Panc1 (cell line): Measurements from ENCODE around the gene AKAP13. TPM values are rescaled to one million over a fixed set of nuclear protein-coding genes. Genes with fewer than 3 reads are reported as not detected.

Experiments
- ATAC-seq: fragments of 200-7000 bp; cut with Tn5 transposase; 2 replicates; pipeline ENCODE4 v1.9.1; 2020; ENCODE audit warnings: mild to moderate bottlenecking, moderate library complexity
- BruUV-seq: library from RNA; stranded (reverse); fragments of 400-500 nt; replicated peaks from 2 replicates; lab custom pipeline; 2021; lab: Mats Ljungman, UMichigan
- CTCF ChIA-PET: fragments of 300-600 bp; sonication (Branson Sonifier 250); formaldehyde crosslinking; loops from one replicate; lab custom pipeline; 2022; ENCODE audit warnings: antibody characterized with exemption; lab: Charles Lee
- POLR2A ChIA-PET: fragments of 300-600 bp; sonication (Branson Sonifier 250); formaldehyde crosslinking; loops from one replicate; lab custom pipeline; 2022; ENCODE audit warnings: antibody characterized with exemption; lab: Charles Lee
- DNase-seq: peaks from one replicate; pipeline ENCODE4 v3.0.0-alpha.2; 2010; ENCODE audit warnings: low read depth, low spot score
- H3K27ac ChIP-seq: 2 replicates; pipeline ENCODE4 v1.5.1; 2011; ENCODE audit warnings: mild to moderate bottlenecking, low read length, inconsistent platforms
- H3K27me3 ChIP-seq: fragments of 200-500 bp; sonication (Bioruptor generic); 2 replicates; pipeline ENCODE4 v1.6.0; 2014; ENCODE audit warnings: low read length, inconsistent platforms; ENCODE audit not compliant: control insufficient read depth, insufficient read depth
- H3K36me3 ChIP-seq: fragments of 200-500 bp; sonication (Bioruptor generic); 2 replicates; pipeline ENCODE4 v1.5.1; 2014; ENCODE audit warnings: inconsistent platforms, mild to moderate bottlenecking, low read length, moderate library complexity; ENCODE audit not compliant: control insufficient read depth, insufficient read depth
- H3K4me1 ChIP-seq: 2 replicates; pipeline ENCODE4 v1.5.1; 2011; ENCODE audit warnings: inconsistent platforms, mild to moderate bottlenecking, low read length, moderate library complexity; ENCODE audit not compliant: control insufficient read depth, insufficient read depth
- H3K4me3 ChIP-seq, 2 experiments: 2 replicates each; pipeline ENCODE4 v1.5.1; 2011 to 2012; ENCODE audit warnings: low read depth in 2 of 2, low read length in 2 of 2, mild to moderate bottlenecking in 2 of 2, inconsistent platforms in 1 of 2, moderate library complexity in 1 of 2
- H3K9me3 ChIP-seq: fragments of 200-500 bp; sonication (Bioruptor generic); 2 replicates; pipeline ENCODE4 v1.5.1; 2014; ENCODE audit warnings: low read depth, mild to moderate bottlenecking, inconsistent platforms, low read length, moderate library complexity; ENCODE audit not compliant: control insufficient read depth, insufficient read depth
- POLR2AphosphoS5 ChIP-seq: IDR thresholded peaks from 2 replicates; pipeline ENCODE4 v1.6.1; 2012; ENCODE audit warnings: mild to moderate bottlenecking, low read depth, low read length, moderate library complexity
- SIN3A ChIP-seq: IDR thresholded peaks from 2 replicates; pipeline ENCODE4 v1.6.1; 2012; ENCODE audit warnings: low read depth, mild to moderate bottlenecking, low read length, moderate library complexity, borderline replicate concordance; ENCODE audit not compliant: insufficient read depth
- TCF7L2 ChIP-seq: IDR thresholded peaks from 2 replicates; pipeline ENCODE4 v1.6.1; 2011; ENCODE audit warnings: mild to moderate bottlenecking, low read depth, low read length, inconsistent platforms
- in situ Hi-C: cut with HindIII; loops from 2 replicates; pipeline ENCODE4 v1.10.0; 2016; ENCODE audit warnings: low sequenced_read_pairs, low pct_unique_long_range_greater_than_20kb
- intact Hi-C: fragments of 100-400 bp; cut with micrococcal nuclease; formaldehyde crosslinking; loops from one replicate; pipeline ENCODE4 v1.10.0; 2022; ENCODE audit not compliant: unreplicated experiment
- total RNA-seq: library from RNA; stranded (reverse); gene quantifications from one replicate; pipeline ENCODE4 v1.2.1, GENCODE V29; 2021; ENCODE audit not compliant: unreplicated experiment
- TF ChIP-seq, protein P1 (sequence below), 2 experiments: IDR thresholded peaks; 2 replicates each; pipeline ENCODE4 v1.6.1; 2011 to 2012; ENCODE audit warnings: low read depth in 2 of 2, control low read depth in 1 of 2, low read length in 1 of 2, mild to moderate bottlenecking in 1 of 2, moderate library complexity in 1 of 2; ENCODE audit not compliant: insufficient read depth in 1 of 2
- TF ChIP-seq, protein P2 (sequence below): fragments of 450-650 bp; IDR thresholded peaks from 2 replicates; pipeline ENCODE4 v1.5.1; 2017; ENCODE audit warnings: mild to moderate bottlenecking

AKAP13 gene
- total RNA-seq, 1 experiment from 2014 or later, result 94.2 TPM

DNA sequence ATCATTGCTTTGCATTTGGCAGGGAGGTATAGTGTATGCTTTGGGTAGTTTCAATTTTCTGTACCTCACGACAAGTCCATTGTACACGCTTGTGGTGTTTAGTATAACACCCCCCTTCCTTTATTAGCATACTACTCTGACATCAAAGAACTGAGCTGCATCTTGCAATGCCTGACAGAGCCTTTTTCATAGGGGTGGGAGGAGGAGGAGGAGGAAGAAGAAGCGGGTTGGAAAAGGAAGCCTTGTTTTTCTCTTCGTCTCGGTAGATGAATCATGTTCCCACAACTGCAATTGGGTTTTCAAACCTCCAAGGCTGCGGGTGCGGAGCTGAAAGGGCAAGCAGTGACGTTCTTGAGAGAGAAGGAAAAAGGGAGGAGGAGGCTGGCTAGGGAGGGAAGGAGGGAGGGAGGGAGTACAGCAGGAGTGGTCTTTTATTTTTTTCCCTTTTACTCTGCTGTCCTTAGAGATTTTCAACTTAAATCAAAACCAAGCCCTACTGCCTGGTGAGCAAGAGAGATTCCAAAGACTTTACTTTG is 238.6 kb downstream of the AKAP13 start:
- POLR2A ChIA-PET, result no interaction called here
- DNase-seq (no peak), ATAC-seq (no peak)
- intact Hi-C loops, result no loop called here
- Histone ChIP-seq H3K36me3 (no peaks in the 10 kb centered on the region), H3K27me3 (no peaks in the 10 kb centered on the region), H3K4me1 (no peaks in the 10 kb centered on the region), H3K4me3 (no peak overlapping the region), H3K27ac (no peak overlapping the region), H3K9me3 (no peaks in the 10 kb centered on the region)
- no peak for TF ChIP-seq SIN3A
- TF ChIP-seq, protein P1, sequence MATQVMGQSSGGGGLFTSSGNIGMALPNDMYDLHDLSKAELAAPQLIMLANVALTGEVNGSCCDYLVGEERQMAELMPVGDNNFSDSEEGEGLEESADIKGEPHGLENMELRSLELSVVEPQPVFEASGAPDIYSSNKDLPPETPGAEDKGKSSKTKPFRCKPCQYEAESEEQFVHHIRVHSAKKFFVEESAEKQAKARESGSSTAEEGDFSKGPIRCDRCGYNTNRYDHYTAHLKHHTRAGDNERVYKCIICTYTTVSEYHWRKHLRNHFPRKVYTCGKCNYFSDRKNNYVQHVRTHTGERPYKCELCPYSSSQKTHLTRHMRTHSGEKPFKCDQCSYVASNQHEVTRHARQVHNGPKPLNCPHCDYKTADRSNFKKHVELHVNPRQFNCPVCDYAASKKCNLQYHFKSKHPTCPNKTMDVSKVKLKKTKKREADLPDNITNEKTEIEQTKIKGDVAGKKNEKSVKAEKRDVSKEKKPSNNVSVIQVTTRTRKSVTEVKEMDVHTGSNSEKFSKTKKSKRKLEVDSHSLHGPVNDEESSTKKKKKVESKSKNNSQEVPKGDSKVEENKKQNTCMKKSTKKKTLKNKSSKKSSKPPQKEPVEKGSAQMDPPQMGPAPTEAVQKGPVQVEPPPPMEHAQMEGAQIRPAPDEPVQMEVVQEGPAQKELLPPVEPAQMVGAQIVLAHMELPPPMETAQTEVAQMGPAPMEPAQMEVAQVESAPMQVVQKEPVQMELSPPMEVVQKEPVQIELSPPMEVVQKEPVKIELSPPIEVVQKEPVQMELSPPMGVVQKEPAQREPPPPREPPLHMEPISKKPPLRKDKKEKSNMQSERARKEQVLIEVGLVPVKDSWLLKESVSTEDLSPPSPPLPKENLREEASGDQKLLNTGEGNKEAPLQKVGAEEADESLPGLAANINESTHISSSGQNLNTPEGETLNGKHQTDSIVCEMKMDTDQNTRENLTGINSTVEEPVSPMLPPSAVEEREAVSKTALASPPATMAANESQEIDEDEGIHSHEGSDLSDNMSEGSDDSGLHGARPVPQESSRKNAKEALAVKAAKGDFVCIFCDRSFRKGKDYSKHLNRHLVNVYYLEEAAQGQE (IDR thresholded peaks at IDR 0.05; ENCODE audit: insufficient read depth in 1 of 2, low read depth in 2 of 2, low read length in 1 of 2), result no peak
- CTCF ChIA-PET, result no interaction called here
- BruUV-seq, result no TSS peak
- in situ Hi-C loops, result no loop called here

DNA sequence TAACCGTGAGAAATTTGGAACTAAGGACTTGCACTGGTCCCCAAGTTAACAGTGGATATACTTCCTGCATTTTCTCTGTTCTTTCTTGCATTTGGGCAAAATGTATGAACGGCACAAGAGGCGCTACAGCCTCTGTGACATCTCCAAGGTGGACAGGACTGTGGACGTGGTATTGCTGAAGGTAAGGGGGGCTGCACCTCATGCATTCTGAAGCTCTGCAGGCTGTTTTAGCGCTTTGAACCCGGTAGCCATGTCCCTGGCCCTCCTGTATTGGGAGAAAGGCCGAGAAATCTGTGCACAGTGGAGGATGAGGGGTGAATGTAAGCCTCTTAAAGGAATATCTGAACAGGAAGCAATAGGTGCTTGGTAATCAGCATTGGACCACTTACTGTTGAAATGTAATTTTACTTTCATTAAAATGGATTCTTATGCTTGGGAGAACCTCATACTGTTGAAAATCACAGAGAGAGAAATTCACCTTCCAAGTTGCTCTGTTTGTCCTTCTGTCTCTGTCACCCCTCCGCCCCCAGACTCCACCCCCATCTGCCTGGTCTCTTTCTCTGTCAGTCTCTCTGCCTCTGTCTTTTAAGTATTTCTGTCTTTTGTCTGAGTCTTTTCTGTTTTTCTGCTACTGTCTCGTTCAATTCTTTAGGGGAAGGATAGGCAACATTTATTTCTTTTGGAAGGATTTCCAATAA is 239.7 kb downstream of the AKAP13 start:
- in situ Hi-C loops (no loop called here), intact Hi-C loops (no loop called here)
- no peak for DNase-seq
- TF ChIP-seq, protein P2, sequence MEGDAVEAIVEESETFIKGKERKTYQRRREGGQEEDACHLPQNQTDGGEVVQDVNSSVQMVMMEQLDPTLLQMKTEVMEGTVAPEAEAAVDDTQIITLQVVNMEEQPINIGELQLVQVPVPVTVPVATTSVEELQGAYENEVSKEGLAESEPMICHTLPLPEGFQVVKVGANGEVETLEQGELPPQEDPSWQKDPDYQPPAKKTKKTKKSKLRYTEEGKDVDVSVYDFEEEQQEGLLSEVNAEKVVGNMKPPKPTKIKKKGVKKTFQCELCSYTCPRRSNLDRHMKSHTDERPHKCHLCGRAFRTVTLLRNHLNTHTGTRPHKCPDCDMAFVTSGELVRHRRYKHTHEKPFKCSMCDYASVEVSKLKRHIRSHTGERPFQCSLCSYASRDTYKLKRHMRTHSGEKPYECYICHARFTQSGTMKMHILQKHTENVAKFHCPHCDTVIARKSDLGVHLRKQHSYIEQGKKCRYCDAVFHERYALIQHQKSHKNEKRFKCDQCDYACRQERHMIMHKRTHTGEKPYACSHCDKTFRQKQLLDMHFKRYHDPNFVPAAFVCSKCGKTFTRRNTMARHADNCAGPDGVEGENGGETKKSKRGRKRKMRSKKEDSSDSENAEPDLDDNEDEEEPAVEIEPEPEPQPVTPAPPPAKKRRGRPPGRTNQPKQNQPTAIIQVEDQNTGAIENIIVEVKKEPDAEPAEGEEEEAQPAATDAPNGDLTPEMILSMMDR, result no peak
- no peak for TF ChIP-seq POLR2AphosphoS5
- no peak for TF ChIP-seq TCF7L2
- no peak for TF ChIP-seq SIN3A
- TF ChIP-seq, protein P1 (IDR thresholded peaks at IDR 0.05; ENCODE audit: insufficient read depth in 1 of 2, low read depth in 2 of 2, low read length in 1 of 2), result no peak
- Histone ChIP-seq H3K4me3 (no peak overlapping the region), H3K9me3 (no peaks in the 10 kb centered on the region), H3K27ac (no peak overlapping the region), H3K4me1 (no peaks in the 10 kb centered on the region), H3K27me3 (no peaks in the 10 kb centered on the region), H3K36me3 (no peaks in the 10 kb centered on the region)
- BruUV-seq, result no TSS peak
- CTCF ChIA-PET, result interaction anchor here (0.7 kb wide), 1 partner anchor 526 kb away, joined by 4 read pairs; no protein-coding TSS in a partner anchor
- no peak for ATAC-seq
- POLR2A ChIA-PET, result interaction anchor here (1.3 kb wide), 1 partner anchor 35 kb away, joined by 3 read pairs; no protein-coding TSS in a partner anchor
